IMR-90 (cell line): Measurements from ENCODE around the gene GATA3. TPM values are rescaled to one million over a fixed set of nuclear protein-coding genes. Genes with fewer than 3 reads are reported as not detected.

Source experiments
- ATAC-seq: fragments of 200-7000 bp; cut with Tn5 transposase; 2 replicates; pipeline ENCODE4 v1.9.1; 2020; ENCODE audit warnings: low read depth, mild to moderate bottlenecking, moderate library complexity
- BruUV-seq: library from RNA; stranded (reverse); fragments of 400-500 nt; replicated peaks from 2 replicates; lab custom pipeline; 2021; lab: Mats Ljungman, UMichigan
- CTCF ChIA-PET: fragments of 300-600 bp; formaldehyde crosslinking; extraction: SDS; loops from one replicate; lab custom pipeline; 2021; ENCODE audit warnings: antibody characterized with exemption; lab: Yijun Ruan, JAX
- POLR2A ChIA-PET: fragments of 300-600 bp; sonication (Branson Sonifier 250); formaldehyde crosslinking; loops from one replicate; lab custom pipeline; 2022; ENCODE audit warnings: antibody characterized with exemption; ENCODE audit not compliant: unreplicated experiment; lab: Charles Lee
- DNase-seq: peaks from one replicate; pipeline ENCODE4 v3.0.0; 2013
- H2AFZ ChIP-seq: replicated peaks from 2 replicates; pipeline ENCODE3; 2013; ENCODE audit warnings: low read length, mild to moderate bottlenecking; ENCODE audit not compliant: poor library complexity
- H2AK5ac ChIP-seq: 2 replicates; pipeline ENCODE4 v1.6.1; 2013; ENCODE audit warnings: low read depth, low read length, inconsistent platforms
- H2AK9ac ChIP-seq: replicated peaks from 2 replicates; pipeline ENCODE3; 2013; ENCODE audit warnings: mild to moderate bottlenecking, low read depth, low read length, moderate library complexity; ENCODE audit not compliant: poor library complexity
- H2BK120ac ChIP-seq: 2 replicates; pipeline ENCODE4 v1.6.1; 2013; ENCODE audit warnings: low read depth, low read length, inconsistent platforms
- H2BK15ac ChIP-seq: 3 replicates; pipeline ENCODE4 v1.6.1; 2013; ENCODE audit warnings: low read depth, low read length, inconsistent platforms
- H2BK20ac ChIP-seq: 2 replicates; pipeline ENCODE4 v1.6.1; 2013; ENCODE audit warnings: low read depth, mild to moderate bottlenecking, inconsistent platforms, low read length, moderate library complexity
- H2BK5ac ChIP-seq: 2 replicates; pipeline ENCODE4 v1.6.1; 2013; ENCODE audit warnings: mild to moderate bottlenecking, low read depth, low read length, inconsistent platforms; ENCODE audit not compliant: poor library complexity, severe bottlenecking
- H3K14ac ChIP-seq: replicated peaks from 2 replicates; pipeline ENCODE4 v1.6.1; 2013; ENCODE audit warnings: low read depth, low read length, inconsistent platforms
- H3K18ac ChIP-seq: 2 replicates; pipeline ENCODE4 v1.6.1; 2013; ENCODE audit warnings: low read depth, low read length, control low read depth
- H3K23ac ChIP-seq: 2 replicates; pipeline ENCODE4 v1.6.1; 2013; ENCODE audit warnings: low read depth, low read length, inconsistent platforms
- H3K27ac ChIP-seq: 2 replicates; pipeline ENCODE4 v1.5.1; 2013; ENCODE audit warnings: mild to moderate bottlenecking, control low read depth, low read length; ENCODE audit not compliant: insufficient read depth
- H3K27me3 ChIP-seq: 2 replicates; pipeline ENCODE4 v1.6.1; 2013; ENCODE audit warnings: low read length; ENCODE audit not compliant: control insufficient read depth, insufficient read depth
- H3K36me3 ChIP-seq: 2 replicates; pipeline ENCODE4 v1.6.1; 2013; ENCODE audit warnings: low read length, mixed read lengths; ENCODE audit not compliant: control insufficient read depth, insufficient read depth
- H3K4ac ChIP-seq: 2 replicates; pipeline ENCODE4 v1.6.1; 2013; ENCODE audit warnings: low read depth, low read length, inconsistent platforms
- H3K4me1 ChIP-seq: 2 replicates; pipeline ENCODE4 v1.6.1; 2013; ENCODE audit warnings: low read length, mixed read lengths; ENCODE audit not compliant: control insufficient read depth, insufficient read depth
- H3K4me2 ChIP-seq: 2 replicates; pipeline ENCODE4 v1.6.1; 2013; ENCODE audit warnings: low read depth, mild to moderate bottlenecking, control low read depth, low read length, moderate library complexity
- H3K4me3 ChIP-seq: 2 replicates; pipeline ENCODE4 v1.5.1; 2013; ENCODE audit warnings: low read depth, mild to moderate bottlenecking, control low read depth, low read length, moderate library complexity; ENCODE audit not compliant: insufficient read depth
- H3K56ac ChIP-seq: 2 replicates; pipeline ENCODE4 v1.6.1; 2013; ENCODE audit warnings: low read length, inconsistent platforms; ENCODE audit not compliant: insufficient read depth; ENCODE audit errors: extremely low read depth
- H3K79me1 ChIP-seq, 2 experiments: 2 replicates each; pipeline ENCODE4 v1.6.1; 2013; ENCODE audit warnings: low read length in 2 of 2, inconsistent platforms in 1 of 2, low read depth in 1 of 2
- H3K9ac ChIP-seq: 2 replicates; pipeline ENCODE4 v1.6.1; 2013; ENCODE audit warnings: low read depth, low read length, control low read depth
- H3K9me1 ChIP-seq: 2 replicates; pipeline ENCODE4 v1.6.1; 2013; ENCODE audit warnings: low read length, inconsistent platforms; ENCODE audit not compliant: insufficient read depth
- H3K9me3 ChIP-seq: 2 replicates; pipeline ENCODE4 v1.6.1; 2013; ENCODE audit warnings: low read length; ENCODE audit not compliant: control insufficient read depth, insufficient read depth
- H4K20me1 ChIP-seq: 2 replicates; pipeline ENCODE4 v1.6.1; 2013; ENCODE audit warnings: low read length, inconsistent platforms; ENCODE audit not compliant: insufficient read depth
- H4K5ac ChIP-seq: 2 replicates; pipeline ENCODE4 v1.6.1; 2013; ENCODE audit warnings: mild to moderate bottlenecking, low read depth, low read length, control low read depth
- H4K8ac ChIP-seq, 2 experiments: 2 replicates each; pipeline ENCODE4 v1.6.1; 2013; ENCODE audit warnings: low read depth in 2 of 2, low read length in 2 of 2, control low read depth in 1 of 2, inconsistent platforms in 1 of 2
- H4K91ac ChIP-seq: 2 replicates; pipeline ENCODE4 v1.6.1; 2013; ENCODE audit warnings: low read depth, low read length, inconsistent platforms; ENCODE audit not compliant: insufficient read depth
- CEBPB ChIP-seq: IDR thresholded peaks from 2 replicates; pipeline ENCODE4 v1.6.1; 2012; ENCODE audit warnings: low read depth, low read length, improper control_type of control experiment
- CHD1 ChIP-seq: IDR thresholded peaks from 2 replicates; pipeline ENCODE4 v1.6.1; 2012; ENCODE audit warnings: low read depth, low read length, improper control_type of control experiment
- ELK1 ChIP-seq: fragments of 150-350 bp; IDR thresholded peaks from 2 replicates; pipeline ENCODE4 v1.6.1; 2016; ENCODE audit warnings: low read depth, mild to moderate bottlenecking, low read length, moderate library complexity, borderline replicate concordance
- FOS ChIP-seq: fragments of 150-350 bp; IDR thresholded peaks from 2 replicates; pipeline ENCODE4 v1.6.1; 2016; ENCODE audit warnings: low read depth, low read length
- MAFK ChIP-seq: IDR thresholded peaks from 2 replicates; pipeline ENCODE4 v1.6.1; 2012; ENCODE audit warnings: low read depth, low read length, improper control_type of control experiment
- MAZ ChIP-seq: IDR thresholded peaks from 2 replicates; pipeline ENCODE4 v1.6.1; 2012; ENCODE audit warnings: low read depth, mild to moderate bottlenecking, low read length, improper control_type of control experiment, moderate library complexity, borderline replicate concordance
- MXI1 ChIP-seq: IDR thresholded peaks from 2 replicates; pipeline ENCODE4 v1.6.1; 2012; ENCODE audit warnings: low read depth, mild to moderate bottlenecking, low read length, moderate library complexity, borderline replicate concordance
- NFE2L2 ChIP-seq: fragments of 150-350 bp; IDR thresholded peaks from 2 replicates; pipeline ENCODE4 v1.6.1; 2016; ENCODE audit warnings: low read depth, mild to moderate bottlenecking, low read length
- POLR2A ChIP-seq: IDR thresholded peaks from 2 replicates; pipeline ENCODE4 v1.6.1; 2012; ENCODE audit warnings: mild to moderate bottlenecking, low read depth, low read length
- RAD21 ChIP-seq: IDR thresholded peaks from 2 replicates; pipeline ENCODE4 v1.6.1; 2012; ENCODE audit warnings: low read length, improper control_type of control experiment
- RFX5 ChIP-seq: IDR thresholded peaks from 2 replicates; pipeline ENCODE4 v1.8.0; 2012; ENCODE audit warnings: low read depth, mild to moderate bottlenecking, low read length, moderate library complexity
- WGBS, 2 experiments: methylation state at CpG; one replicate each; pipeline versions ENCODE4 v1.1.5 to v1.1.7; 2013; ENCODE audit warnings: missing lambda C conversion rate in 2 of 2; ENCODE audit not compliant: insufficient read length in 1 of 2; ENCODE audit errors: extremely low coverage in 2 of 2; 5-methylcytosine and 5-hydroxymethylcytosine counted together
- dilution Hi-C: fragments of 300-500 bp; cut with HindIII; formaldehyde crosslinking; loops from one replicate; pipeline ENCODE4 v1.14.3; 2018; ENCODE audit warnings: low sequenced_read_pairs; ENCODE audit not compliant: unreplicated experiment
- in situ Hi-C: fragments of 300-500 bp; cut with MboI; formaldehyde crosslinking; loops from 3 replicates; pipeline ENCODE4 v1.14.3; 2019; ENCODE audit warnings: low sequenced_read_pairs, inconsistent platforms, mixed read lengths
- intact Hi-C: fragments of 100-400 bp; cut with micrococcal nuclease; formaldehyde crosslinking; loops from 2 replicates; pipeline ENCODE4 v1.10.0; 2022
- polyA plus RNA-seq, 3 experiments: library from polyadenylated mRNA; depleted of rRNA; stranded (reverse); fragments of >200 nt; gene quantifications; 2 replicates each; pipeline ENCODE4 v1.2.3, GENCODE V29; 2012; ENCODE audit warnings: low replicate concordance in 1 of 3
- total RNA-seq: library from RNA; depleted of rRNA; stranded (reverse); fragments of >200 nt; gene quantifications from 2 replicates; pipeline ENCODE4 v1.2.3, GENCODE V29; 2012

The GATA3 gene
- total and polyA plus RNA-seq, 2 of the 4 experiments (the other 2 are of a cell fraction) = 0.21 TPM; not detected in 1

GRCh38 chr10:8041992-8042720 is 12.3 kb upstream of the GATA3 start:
- Histone ChIP-seq H3K4me2 (no peak overlapping the region), H4K5ac (no peak overlapping the region)

More at GRCh38 chr10:8041992-8042720, 12.3 kb upstream of the GATA3 start:
- DNase-seq (no peak), ATAC-seq (no peak)
- no peak overlapping the region for H3K4ac ChIP-seq
- H2AFZ ChIP-seq = no peak overlapping the region
- no peak overlapping the region for H3K4me3 ChIP-seq
- whole genome bisulfite sequencing, 2 experiments = 8% methylated on average over 2 of the region's 17 CpGs; no CpG with 5 or more reads in 1 of the 2 experiments
- peaks cover 14% of the 10 kb centered on the region for H3K9me3 ChIP-seq
- no peak overlapping the region for H3K18ac ChIP-seq
- H3K36me3 ChIP-seq = no peaks in the 10 kb centered on the region
- H3K56ac ChIP-seq = no peak overlapping the region
- H2BK15ac ChIP-seq = no peak overlapping the region
- no peaks in the 10 kb centered on the region for H3K9me1 ChIP-seq
- H3K23ac ChIP-seq = no peak overlapping the region
- in situ Hi-C loops (no loop called here), dilution Hi-C loops (no loop called here), intact Hi-C loops (no loop called here)
- H2AK9ac ChIP-seq = no peak overlapping the region
- H3K27ac ChIP-seq = no peak overlapping the region
- H3K27me3 ChIP-seq = peaks cover 98% of the 10 kb centered on the region
- H3K14ac ChIP-seq = no peak overlapping the region
- POLR2A ChIA-PET = no interaction called here
- no peak overlapping the region for H2AK5ac ChIP-seq
- no peak overlapping the region for H4K91ac ChIP-seq
- no peak overlapping the region for H3K9ac ChIP-seq
- no peak overlapping the region for H2BK20ac ChIP-seq
- no peaks in the 10 kb centered on the region; the same call in 1 of the 2 replicates for H4K20me1 ChIP-seq
- H2BK120ac ChIP-seq = no peak overlapping the region
- no peak overlapping the region for H2BK5ac ChIP-seq
- H3K79me1 ChIP-seq = no peaks in the 10 kb centered on the region
- 0 out of 2 replicates have a peak, but pooled peaks cover 1% of the 10 kb centered on the region for H3K4me1 ChIP-seq
- no peak overlapping the region for H4K8ac ChIP-seq
- CTCF ChIA-PET = interaction anchor here (1.2 kb wide), 1 partner anchor 1166 kb away, joined by 4 read pairs; no protein-coding TSS in a partner anchor
- BruUV-seq = no TSS peak
- no peak for TF ChIP-seq RAD21
- no peak for TF ChIP-seq FOS
- no peak for TF ChIP-seq MAFK
- TF ChIP-seq RFX5 = no peak
- TF ChIP-seq MXI1 = no peak
- TF ChIP-seq POLR2A = no peak
- TF ChIP-seq NFE2L2 = no peak
- no peak for TF ChIP-seq CHD1
- TF ChIP-seq CEBPB = no peak
- no peak for TF ChIP-seq MAZ
- no peak for TF ChIP-seq ELK1
